AG09309 (cell line): ENCODE results near the gene PIH1D2.
A peak's percentile ranks its signal among the peaks of the same experiment; 100 is the strongest.

Experiments
- DNase-seq: peaks from one replicate; pipeline ENCODE4 v3.0.0-alpha.2; 2010; ENCODE audit warnings: low read depth
- H3K4me3 ChIP-seq: 2 replicates; pipeline ENCODE4 v1.5.1; 2011; ENCODE audit warnings: mild to moderate bottlenecking, low read depth, low read length, moderate library complexity; ENCODE audit not compliant: control insufficient read depth
- CTCF ChIP-seq: IDR thresholded peaks from 2 replicates; pipeline ENCODE4 v1.5.1; 2011; ENCODE audit warnings: mild to moderate bottlenecking, low read depth, low read length, inconsistent platforms; ENCODE audit not compliant: insufficient read depth, control insufficient read depth; ENCODE audit errors: missing control alignments

PIH1D2 gene

GRCh38 chr11:112073941-112074811, at the start of gene PIH1D2, which contains the start of gene NKAPD1:
PIH1D2 (minus strand) TSS chr11:112074017; CDS start chr11:112073174, 843 bp downstream.
NKAPD1 (plus strand) TSS chr11:112074299; CDS start chr11:112075575, 1,276 bp downstream.
- peak; percentile 14 for TF ChIP-seq CTCF
- DNase-seq: peak; percentile 60
- peak within 1 kb of the TSS; percentile 84 for H3K4me3 ChIP-seq

- DNase-seq: no peak
- H3K4me3 ChIP-seq: no peak overlapping the region
- TF ChIP-seq CTCF: no peak
These were observed 49.3 kb upstream of the PIH1D2 start for GRCh38 chr11:112123129-112123528.

- no peak for DNase-seq
- H3K4me3 ChIP-seq: no peak overlapping the region
- TF ChIP-seq CTCF: no peak
These were observed 48.3 kb upstream of the PIH1D2 start for GRCh38 chr11:112121981-112122615.

- no peak for DNase-seq
- H3K4me3 ChIP-seq: no peak overlapping the region
- TF ChIP-seq CTCF: no peak
These were observed 44.4 kb upstream of the PIH1D2 start for GRCh38 chr11:112118176-112118575.

GRCh38 chr11:112115386-112115785, 41.6 kb upstream of the PIH1D2 start:
- TF ChIP-seq CTCF: no peak
- no peak for DNase-seq
- no peak overlapping the region for H3K4me3 ChIP-seq

GRCh38 chr11:112114460-112114859, 40.6 kb upstream of the PIH1D2 start:
- TF ChIP-seq CTCF: no peak
- no peak overlapping the region for H3K4me3 ChIP-seq
- DNase-seq: no peak
